ENCODE data around the gene ARHGAP44.
A peak's percentile ranks its signal among the peaks of the same experiment; 100 is the strongest.

ARHGAP44 gene

DNA sequence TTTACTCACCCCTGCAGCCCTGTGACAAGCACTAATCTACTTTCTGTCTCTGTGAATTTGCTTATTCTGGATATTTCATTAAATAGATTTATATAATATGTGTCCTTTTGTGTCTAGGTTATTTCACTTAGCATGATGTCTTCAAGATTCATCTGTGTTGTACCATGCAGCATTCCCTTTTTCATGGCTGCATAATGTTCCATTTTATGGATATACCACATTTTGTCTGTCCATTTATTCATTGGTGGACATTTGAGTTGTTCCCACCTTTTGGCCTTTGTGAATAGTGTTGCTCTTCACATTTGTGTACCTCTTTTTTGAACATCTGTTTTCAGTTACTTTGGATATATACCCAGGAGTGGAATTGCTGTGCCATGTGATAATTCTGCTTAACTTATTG is 118.2 kb downstream of the ARHGAP44 start:
- no peak for DNase-seq

DNA sequence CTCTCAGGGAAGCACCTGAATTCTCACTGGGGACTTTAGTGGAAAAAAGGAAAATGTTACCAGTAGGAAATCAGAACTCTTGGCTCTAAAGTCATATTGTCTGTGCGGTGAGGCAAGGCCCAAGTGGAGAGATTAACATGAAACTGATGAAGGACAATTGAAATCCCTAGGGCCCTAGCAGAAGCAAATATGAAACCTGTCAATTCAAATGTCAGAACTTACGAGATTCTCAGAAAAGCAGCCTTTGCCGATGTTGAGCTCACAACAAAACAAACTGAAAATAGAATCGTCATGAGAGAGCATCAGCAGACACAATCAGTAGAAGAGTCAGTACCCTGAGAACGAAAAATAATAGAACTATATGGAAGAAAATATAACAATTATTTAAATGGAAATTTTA is 119.7 kb downstream of the ARHGAP44 start:
- DNase-seq: no peak

DNA sequence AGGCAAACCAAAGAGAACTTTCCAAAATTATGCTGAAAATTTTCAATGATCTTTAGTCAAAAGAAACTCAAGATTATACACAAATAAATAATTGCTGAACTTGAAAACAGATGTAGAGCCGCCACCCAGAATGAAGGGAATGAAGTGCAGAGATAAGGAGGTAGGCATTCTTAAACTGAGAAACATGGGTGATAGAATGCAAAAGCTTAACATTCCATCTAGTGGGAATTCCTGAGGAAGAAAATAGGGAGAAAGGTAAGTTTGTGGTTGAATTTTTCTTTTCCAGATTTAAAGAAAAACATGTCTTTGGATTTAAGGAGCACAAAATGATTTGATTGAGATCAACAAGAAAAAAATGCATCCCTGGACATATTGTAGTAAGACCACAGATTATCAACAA is 120.2 kb downstream of the ARHGAP44 start:
- DNase-seq: no peak

DNA sequence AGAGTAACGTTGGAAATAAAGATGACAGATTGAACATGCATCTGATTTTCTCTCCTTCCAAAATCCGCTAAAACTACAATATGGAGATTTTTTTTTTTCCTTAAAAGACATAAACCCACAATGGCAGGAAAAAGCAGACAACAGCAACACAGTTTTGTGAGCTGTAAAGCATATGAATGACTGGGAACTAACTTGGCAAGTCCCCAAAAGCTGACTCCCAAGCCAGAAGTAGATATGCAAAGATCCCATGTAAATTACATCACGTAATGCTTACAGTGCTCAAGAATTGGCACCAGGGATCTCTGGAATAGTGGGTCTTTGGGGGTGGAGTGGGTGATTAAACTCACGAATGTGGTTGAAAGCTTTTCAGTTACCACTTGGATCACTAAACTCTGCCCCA is 121.9 kb downstream of the ARHGAP44 start:
- no peak for DNase-seq

DNA sequence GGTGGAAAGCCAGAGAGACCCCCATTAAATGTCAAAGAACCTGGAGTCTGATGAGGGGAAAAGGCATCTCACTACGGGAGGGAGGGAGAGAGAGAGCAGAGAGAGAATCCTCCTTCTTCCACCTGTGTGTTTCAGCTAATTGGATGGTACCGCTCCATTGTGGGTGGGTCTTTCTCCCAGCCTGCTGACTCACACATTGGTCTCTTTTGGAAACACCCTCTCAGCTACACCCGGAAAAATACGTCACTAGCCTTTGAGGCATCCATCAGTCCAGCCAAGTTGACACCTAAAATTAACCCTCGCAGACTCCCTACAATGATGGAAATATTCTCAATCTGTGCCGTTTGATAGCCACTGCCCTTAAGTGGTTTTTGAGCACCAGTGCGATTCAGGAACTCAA is 128.1 kb downstream of the ARHGAP44 start:
- no peak for DNase-seq

DNA sequence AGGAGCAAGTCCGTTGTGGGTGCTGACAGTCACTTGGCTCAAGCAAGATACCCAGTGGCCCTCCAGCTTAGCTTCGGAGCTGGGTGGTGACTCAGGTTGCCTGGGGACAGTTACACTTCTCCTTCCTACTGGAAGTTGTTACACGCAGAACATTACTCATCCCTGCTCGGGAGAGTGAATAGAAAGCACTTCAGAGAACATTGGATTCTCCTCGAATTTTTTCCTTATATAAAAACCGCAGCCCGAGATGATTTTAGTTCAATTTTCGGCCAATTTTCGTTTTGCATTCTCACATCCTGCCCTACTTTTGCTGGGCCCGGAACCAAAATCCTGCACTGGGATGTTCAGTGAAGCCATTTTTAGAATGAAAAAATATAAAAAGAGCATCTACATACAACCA is 128.8 kb downstream of the ARHGAP44 start:
- DNase-seq: no peak

DNA sequence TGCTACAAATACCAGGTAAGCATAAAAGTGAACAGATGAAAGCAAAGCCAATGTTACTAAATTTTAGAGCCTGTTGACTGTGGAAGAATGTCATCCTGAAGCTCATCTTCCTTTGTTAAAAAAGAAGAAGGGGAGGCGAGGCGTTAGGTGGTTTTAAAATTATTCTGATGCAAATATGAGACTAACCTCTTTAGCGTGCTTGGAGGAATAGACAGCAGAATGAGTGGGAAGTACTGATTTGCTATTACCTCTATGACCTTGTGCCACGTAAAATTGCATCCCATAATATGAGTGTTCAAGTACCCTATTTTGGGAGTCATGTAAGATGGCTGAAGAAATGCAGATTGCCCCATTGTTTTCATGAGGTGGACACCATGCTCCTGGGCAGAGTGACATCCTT is 132.8 kb downstream of the ARHGAP44 start:
- DNase-seq: no peak

DNA sequence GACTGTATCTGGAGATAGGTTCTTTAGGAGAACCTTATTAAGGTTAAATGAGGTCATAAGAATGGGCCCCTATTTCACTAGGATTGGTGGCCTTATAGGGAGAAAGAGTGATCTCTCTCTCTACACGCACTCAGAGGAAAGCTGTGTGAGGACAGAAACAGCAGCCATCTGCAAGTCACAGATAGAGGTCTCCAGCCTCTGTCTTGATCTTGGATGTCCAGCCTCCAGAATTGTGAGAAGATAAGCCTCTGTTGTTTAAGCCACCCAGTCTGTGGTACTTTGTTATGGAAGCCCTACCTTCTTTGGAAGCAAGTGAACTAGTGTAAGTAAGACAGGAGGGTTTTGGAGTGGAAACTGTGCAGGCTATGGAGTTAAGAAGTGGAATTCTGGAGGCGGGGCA is 135.3 kb downstream of the ARHGAP44 start:
- DNase-seq: no peak

DNA sequence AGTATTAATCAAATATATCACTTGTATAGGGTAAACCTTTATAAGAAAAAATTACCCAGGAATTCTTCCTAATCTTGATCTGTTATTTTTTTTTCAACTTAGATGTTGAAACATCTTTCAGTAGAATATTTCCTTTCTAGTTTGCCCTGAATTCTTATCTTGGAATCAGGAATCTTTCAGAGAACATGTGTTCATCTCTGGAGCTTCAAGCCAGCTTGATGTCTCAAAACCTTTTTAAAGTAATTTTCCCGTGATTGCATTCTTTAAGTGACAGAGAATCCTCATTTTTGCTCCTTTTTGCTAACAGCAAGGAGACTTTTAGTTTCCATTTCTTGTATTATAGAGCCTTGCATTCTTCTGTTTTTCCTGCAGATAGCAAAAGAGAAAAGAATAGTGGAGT is 137.7 kb downstream of the ARHGAP44 start:
- DNase-seq: no peak

DNA sequence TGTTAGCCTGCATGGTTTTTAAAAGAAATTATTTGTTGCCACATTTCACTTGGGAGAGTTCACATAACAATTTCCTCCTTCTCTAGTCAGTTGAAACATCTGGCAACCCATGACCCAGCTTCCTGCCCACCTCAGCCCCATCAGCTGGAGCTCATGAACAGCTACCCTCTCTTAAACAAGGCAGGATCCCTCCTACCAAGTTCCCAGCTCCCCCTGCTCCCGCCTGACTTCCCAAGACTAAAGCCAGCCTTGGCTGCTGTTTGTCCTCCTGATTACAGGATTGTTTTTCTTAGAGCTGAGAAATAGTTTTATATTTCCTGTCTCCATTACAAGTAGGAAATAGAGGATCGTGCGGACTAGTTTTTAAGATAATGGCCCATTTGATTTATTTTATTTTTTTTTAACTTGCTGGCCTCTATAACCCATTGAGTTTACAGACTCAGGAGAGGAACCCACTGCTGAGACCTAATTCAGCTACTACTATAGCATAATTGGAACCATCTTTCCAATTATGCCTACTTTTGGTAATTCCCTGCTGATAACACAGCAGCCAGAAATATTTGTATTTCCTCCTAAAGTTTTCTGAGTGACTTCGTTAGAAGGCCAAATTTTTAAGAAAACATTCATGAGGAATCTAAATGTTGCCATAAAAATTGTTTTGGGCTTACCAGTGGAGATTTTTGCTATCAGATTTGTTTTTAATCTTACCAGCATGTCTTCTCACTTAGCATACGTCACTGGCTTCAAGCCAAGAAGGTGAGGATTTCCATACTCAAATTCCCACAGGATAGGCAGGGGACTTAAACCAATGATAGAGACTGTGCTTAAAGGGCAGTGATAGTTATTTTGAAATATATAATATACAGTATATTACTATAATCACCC is 138.5 kb downstream of the ARHGAP44 start:
- DNase-seq: no peak

DNA sequence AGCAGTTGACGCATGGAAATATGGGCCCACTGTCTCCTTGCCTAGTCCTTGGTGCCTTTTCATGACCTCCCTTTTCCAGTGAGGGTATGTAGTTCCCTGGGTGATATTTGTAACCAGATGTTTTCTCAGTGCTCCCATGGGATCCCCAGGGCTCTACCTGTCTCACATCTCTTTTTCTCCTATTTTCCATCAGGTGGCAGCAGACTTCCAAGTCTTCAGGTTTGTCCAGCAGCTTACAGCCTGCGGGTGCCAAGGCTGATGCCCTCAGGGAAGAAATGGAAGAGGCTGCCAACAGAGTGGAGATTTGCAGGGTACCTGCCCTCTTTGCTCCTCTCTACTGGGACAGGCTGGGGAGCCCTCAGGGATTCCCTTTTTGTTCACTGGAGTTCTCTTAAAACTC is 139.4 kb downstream of the ARHGAP44 start:
- DNase-seq: peak; percentile 55

DNA sequence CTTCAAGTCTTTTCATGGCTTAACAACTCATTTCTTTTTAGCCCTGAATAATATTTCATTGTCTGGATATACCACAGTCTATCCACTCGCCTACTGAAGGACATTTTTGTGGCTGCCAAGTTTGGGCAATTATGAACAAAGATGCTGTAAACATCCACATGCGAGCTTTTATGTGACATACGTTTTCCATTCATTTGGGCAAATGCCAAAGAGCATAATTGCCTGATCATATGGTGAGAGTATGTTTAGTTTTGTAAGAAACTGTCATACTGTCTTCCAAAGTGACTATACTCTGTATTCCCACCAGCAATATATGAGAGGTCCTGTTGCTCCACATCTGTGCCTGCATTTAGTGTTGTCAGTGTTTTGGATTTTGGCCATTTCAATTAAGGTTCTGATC is 147.2 kb downstream of the ARHGAP44 start:
- no peak for DNase-seq

DNA sequence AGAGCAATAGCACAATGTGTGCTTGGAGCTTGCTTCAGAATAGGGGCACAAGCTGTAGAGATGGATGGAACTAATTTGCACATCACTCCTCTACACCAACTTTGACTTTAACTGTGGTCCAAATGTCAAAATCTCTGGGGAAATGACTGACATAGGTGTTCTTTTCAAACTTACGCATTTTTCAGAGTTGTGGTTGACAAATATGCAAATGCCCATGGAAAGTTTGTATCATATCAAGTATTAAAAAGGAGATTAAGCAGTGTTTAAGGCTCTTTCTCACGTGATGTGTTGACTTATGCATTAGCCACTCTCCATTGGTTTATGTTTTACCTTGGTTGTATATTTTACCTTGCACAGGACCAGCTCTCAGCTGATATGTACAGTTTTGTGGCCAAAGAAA is 151.4 kb downstream of the ARHGAP44 start:
- DNase-seq: no peak

DNA sequence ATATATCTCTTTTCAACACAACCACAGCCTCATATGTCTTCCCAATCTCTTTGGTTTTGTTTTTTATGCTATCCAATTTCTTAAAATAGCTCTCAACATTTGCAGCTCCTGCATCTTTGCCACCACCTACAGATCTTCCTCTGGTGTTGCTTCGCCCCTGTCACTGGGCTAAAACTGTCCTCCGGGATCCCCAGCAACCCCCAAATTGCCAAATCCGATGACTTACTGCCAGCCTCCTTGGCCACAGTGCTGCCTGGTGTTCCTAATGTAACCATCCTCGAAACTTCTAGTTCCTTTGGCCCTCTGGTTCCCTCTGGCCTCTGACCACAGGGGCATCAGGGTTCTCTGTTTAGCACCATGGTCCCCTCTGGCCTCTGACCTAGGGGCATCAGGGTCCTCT is 157.7 kb downstream of the ARHGAP44 start:
- no peak for DNase-seq

DNA sequence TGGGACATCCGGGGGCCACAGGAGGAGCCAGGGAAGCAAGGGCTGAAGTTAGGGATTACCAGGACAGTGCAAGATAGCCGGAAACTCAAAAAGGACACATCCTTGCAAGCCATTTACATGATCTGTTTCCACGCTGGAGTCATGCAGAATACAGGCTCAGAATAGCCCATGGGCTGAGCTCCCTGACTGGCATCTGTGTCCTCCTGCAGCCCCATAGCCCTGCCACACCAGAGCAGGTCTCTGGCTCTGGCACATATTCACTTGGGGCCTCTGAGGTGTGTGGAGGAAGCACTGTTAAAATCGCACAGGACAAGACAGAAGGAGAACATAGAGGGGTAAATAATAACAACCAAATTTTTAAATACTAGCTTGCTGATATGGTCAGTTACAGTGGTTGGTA is 162.7 kb downstream of the ARHGAP44 start:
- DNase-seq: no peak

DNA sequence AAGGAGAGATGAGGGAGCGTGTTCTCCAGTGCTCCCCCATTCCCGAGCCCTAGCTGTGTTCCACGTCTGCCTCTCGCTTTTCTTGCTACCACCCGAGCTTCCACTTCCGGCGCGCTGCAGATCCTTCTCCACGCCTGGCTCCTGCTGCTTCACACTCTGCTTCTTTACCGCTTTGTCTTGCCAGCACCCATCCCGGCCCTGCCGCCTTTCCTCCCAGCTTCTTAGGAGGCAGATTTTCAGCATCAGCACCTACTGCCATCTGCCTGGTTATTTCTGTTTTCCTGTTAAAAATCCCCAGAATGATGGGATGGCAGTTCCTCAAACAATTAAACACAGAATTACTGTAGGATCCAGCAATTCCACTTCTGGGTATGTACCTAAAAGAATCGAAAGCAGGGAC is 163.9 kb downstream of the ARHGAP44 start:
- no peak for DNase-seq

DNA sequence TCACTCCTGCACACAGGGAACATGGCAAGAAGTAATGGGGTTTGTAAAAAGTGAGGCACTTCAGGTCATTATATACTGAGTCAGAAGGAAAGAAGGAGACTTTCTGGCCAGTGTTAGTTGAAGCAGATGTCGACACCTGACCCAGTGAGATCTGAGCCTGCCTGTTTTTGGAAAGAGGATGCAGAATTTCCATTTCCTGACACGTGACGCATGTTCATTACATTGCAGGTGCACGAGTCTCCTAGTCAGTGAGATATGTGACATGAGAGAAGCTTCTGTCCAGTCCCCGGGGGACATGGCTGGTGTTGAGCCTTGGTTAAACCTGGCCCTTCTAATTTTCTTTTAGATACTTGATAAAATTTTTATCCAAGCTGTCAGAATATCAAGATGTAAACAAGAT is 166.2 kb downstream of the ARHGAP44 start:
- no peak for DNase-seq

DNA sequence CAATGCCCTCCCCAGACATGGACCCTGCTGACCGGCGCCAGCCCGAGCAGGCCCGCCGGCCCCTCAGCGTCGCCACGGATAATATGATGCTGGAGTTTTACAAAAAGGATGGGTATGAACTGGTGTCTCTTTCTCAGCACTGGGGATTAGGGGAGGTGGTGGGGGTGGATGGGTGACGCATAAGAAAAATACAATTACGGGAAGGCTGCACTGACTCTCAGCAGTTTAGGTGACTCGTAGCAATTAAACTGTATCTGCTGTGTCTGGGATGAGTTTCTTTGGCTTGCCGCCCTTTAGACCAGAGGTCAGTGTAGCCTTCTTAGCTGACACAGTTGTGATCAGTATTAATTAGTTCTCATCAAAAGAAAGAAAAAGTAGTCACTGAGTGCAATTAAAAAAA is 169.5 kb downstream of the ARHGAP44 start:
- no peak for DNase-seq

DNA sequence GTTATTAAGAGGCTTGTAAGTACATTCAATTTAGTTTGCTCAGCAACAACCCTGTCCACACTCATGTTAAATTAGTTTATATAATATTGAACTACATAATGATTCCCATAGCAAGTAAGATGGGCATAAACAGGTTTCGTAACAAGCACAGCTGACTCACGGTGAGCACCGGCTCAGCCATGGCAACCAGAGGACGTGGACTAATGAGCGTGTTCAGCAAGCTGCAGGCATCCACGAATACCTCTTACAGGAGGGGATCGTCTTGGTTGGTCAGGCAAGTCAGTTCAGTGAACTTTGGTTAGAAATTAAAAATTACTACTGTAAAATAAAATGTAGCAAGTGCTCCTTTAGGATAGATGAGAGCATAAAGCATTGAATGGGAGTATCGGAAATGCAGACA is 170.1 kb downstream of the ARHGAP44 start:
- no peak for DNase-seq

DNA sequence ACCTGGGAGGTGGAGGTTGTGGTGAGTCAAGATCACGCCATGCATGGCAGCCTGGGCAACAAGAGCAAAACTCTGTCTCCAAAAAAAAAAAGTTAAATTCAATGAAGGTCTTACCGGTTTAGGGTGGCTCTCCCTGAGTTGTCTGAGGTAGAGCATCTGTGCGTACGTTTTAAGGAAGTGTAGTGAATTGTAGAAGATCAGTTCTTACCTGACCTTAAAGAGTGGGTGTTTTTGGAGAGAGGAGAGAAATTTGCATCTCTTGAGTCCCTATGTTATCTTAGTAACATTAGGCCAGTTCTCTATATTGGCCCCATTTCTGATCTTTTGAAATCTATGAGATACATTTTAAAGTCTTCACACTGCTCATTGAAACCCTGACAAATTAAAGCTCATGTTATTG is 172.4 kb downstream of the ARHGAP44 start:
- no peak for DNase-seq

DNA sequence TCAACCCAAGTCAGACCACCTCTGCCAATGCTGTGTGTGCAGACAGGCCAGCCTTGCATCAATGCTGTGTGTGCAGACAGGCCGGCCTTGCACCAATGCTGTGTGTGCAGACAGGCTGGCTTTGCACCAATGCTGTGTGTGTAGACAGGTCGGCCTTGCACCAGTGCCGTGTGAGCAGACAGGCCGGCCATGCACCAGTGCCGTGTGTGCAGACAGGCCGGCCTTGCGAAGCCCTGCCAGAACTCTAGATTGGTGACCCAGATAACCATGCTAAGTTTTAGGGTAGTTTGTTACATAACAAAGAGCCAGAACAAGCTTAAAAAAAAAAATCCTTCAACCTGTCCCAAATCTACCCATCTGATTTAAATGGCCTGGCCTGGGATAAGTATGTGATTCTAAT is 174.2 kb downstream of the ARHGAP44 start:
- DNase-seq: no peak

DNA sequence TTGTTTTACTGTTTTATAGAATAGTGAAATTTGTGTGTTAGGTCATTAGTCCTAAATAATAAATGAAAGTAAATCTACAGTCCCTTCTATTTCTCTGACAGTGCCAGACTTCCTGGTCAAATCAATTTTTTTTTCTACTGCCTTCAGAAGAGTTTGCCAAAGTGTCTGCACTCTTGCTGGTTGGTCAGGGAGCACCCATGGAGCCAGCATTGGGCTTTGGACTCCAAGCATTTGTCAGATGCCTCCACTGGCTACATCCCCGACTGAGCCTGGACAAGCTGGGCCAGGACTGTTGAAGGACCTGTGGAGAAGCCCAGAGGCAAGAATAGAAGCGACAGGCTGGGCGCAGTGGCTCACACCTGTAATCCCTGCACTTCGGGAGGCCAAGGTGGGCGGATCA is 174.9 kb downstream of the ARHGAP44 start:
- no peak for DNase-seq

DNA sequence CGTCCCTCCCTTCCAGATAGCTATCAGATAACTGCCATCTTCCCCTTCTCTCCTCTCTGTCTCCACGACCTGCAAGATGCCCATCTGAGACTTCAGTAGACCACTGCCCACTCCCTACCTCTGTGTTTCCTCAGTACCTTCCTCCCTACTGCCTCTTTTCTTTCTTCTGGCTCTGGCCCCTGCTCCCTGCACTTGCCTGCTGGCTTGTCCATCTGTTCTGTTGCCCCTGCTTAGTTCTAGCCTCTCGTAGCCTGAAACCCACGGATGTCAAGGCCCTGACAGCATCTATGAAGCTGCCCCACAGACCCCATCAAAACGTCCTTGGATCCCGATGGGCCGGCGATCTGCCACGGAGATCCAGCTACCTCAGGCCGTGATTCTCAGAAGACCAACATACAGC is 175.5 kb downstream of the ARHGAP44 start:
- DNase-seq: no peak

DNA sequence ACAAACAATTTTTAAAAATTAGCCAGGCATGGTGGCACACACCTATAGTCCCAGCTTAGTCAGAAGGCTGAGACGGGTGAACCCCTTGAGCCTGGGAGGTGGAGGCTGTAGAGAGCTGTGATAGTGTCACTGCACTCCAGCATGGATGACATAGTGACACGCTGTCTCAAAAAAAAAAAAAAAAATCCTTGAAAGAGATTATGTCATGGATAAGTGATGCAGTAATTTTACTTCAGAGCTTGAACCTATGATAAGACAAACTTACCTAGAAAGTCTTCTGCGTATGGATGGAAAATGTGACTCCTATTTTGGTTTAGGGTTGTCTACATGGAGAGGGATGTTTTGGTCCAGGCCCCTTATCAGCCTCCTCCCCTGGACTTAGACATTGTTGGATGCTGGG is 176.7 kb downstream of the ARHGAP44 start:
- no peak for DNase-seq

DNA sequence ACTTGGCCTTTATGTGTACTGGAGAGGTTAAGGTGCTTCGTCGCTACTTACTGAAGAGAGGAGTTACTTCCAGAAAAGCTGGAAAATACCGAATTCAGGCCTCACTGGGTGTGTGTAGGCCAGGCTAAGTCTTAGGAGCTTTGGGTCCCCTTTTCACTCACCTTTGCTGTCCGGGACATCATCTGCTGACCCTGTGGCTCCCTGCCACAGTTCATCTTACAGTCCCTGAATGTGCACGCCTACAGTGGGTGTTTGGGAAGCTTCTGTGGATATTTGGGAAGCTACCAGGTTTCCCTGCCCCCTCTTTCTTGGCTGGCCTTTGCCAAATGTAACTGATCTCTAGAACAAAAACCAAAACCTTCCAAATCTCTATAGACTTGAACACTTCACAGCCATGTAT is 177.1 kb downstream of the ARHGAP44 start:
- DNase-seq: no peak
